Endothelial cell of umbilical vein (primary cell): ENCODE data around the gene KIF23. TPM values are rescaled to one million over a fixed set of nuclear protein-coding genes. Genes with fewer than 3 reads are reported as not detected.

Experiments
- BruUV-seq: library from RNA; stranded (reverse); fragments of 400-500 nt; replicated peaks from 2 replicates; lab custom pipeline; 2021; lab: Mats Ljungman, UMichigan
- CTCF ChIA-PET: fragments of 300-600, 350-600 bp; sonication (Branson Sonifier 250); formaldehyde crosslinking; loops from one replicate; lab custom pipeline; 2021; ENCODE audit warnings: antibody characterized with exemption, inconsistent platforms; lab: Charles Lee
- POLR2A ChIA-PET: fragments of 300-600, 350-600 bp; sonication (Branson Sonifier 250); formaldehyde crosslinking; loops from one replicate; lab custom pipeline; 2021; ENCODE audit warnings: antibody characterized with exemption, inconsistent platforms; lab: Charles Lee
- DNase-seq: peaks from one replicate; pipeline ENCODE4 v3.0.0-alpha.2; 2011; ENCODE audit warnings: low read depth, low spot score
- FAIRE-seq: peaks from 2 replicates; lab custom pipeline; 2011; peaks lifted over from hg19 to GRCh38; lab: Jason Lieb, UNC
- H2AFZ ChIP-seq: 2 replicates; pipeline ENCODE4 v1.6.0; 2012; ENCODE audit warnings: low read depth, low read length, control low read depth, inconsistent platforms
- H3K27ac ChIP-seq: 2 replicates; pipeline ENCODE4 v1.5.1; 2011; ENCODE audit warnings: low read depth, mild to moderate bottlenecking, control low read depth, low read length, moderate library complexity; ENCODE audit not compliant: insufficient read depth
- H3K27me3 ChIP-seq, 2 experiments: 2 replicates each; pipeline versions ENCODE4 v1.6.0 to v1.6.1; 2011; ENCODE audit warnings: low read length in 2 of 2, mixed read lengths in 1 of 2; ENCODE audit not compliant: control insufficient read depth in 2 of 2, insufficient read depth in 2 of 2
- H3K36me3 ChIP-seq, 2 experiments: 2 replicates in 1 of 2; 3 replicates in 1 of 2; pipeline ENCODE4 v1.5.1; 2011; ENCODE audit warnings: low read length in 2 of 2, mild to moderate bottlenecking in 1 of 2, moderate library complexity in 1 of 2; ENCODE audit not compliant: control insufficient read depth in 2 of 2, insufficient read depth in 2 of 2; ENCODE audit errors: extremely low read depth in 1 of 2
- H3K4me1 ChIP-seq: 3 replicates; pipeline ENCODE4 v1.5.1; 2011; ENCODE audit warnings: mild to moderate bottlenecking, low read length; ENCODE audit not compliant: control insufficient read depth, insufficient read depth; ENCODE audit errors: extremely low read depth
- H3K4me2 ChIP-seq: 2 replicates; pipeline ENCODE4 v1.6.1; 2011; ENCODE audit warnings: low read length, control low read depth, mixed read lengths; ENCODE audit not compliant: insufficient read depth
- H3K4me3 ChIP-seq, 3 experiments: fragments of 200-600 bp in 1 of 3; sonication (generic), shearing (Covaris generic) in 1 of 3; replicated peaks in 1 of 3; 2 replicates each; pipeline ENCODE4 v1.5.1; 2011 to 2016; ENCODE audit warnings: control low read depth in 3 of 3, low read length in 3 of 3, mild to moderate bottlenecking in 2 of 3, inconsistent platforms in 1 of 3, low read depth in 1 of 3, moderate library complexity in 1 of 3; ENCODE audit not compliant: insufficient read depth in 1 of 3
- H3K79me2 ChIP-seq: 2 replicates; pipeline ENCODE4 v1.6.0; 2012; ENCODE audit warnings: low read length, inconsistent platforms; ENCODE audit not compliant: control insufficient read depth, insufficient read depth
- H3K9ac ChIP-seq: replicated peaks from 2 replicates; pipeline ENCODE3; 2011; ENCODE audit warnings: low read length, control low read depth; ENCODE audit not compliant: insufficient read depth; ENCODE audit errors: extremely low read depth
- H3K9me1 ChIP-seq: replicated peaks from 3 replicates; pipeline ENCODE4 v1.6.0; 2011; ENCODE audit warnings: mild to moderate bottlenecking, low read length; ENCODE audit not compliant: control insufficient read depth, insufficient read depth; ENCODE audit errors: extremely low read depth
- H3K9me3 ChIP-seq: replicated peaks from 2 replicates; pipeline ENCODE4 v1.5.1; 2012; ENCODE audit warnings: low read length, inconsistent platforms; ENCODE audit not compliant: control insufficient read depth, insufficient read depth
- H4K20me1 ChIP-seq: replicated peaks from 2 replicates; pipeline ENCODE3; 2011; ENCODE audit warnings: mild to moderate bottlenecking, low read length; ENCODE audit not compliant: control insufficient read depth, insufficient read depth; ENCODE audit errors: extremely low read depth
- EZH2 ChIP-seq: IDR thresholded peaks from 2 replicates; pipeline ENCODE4 v1.6.1; 2012; ENCODE audit warnings: borderline replicate concordance, low read depth, mild to moderate bottlenecking, moderate library complexity, low read length, inconsistent platforms; ENCODE audit not compliant: severe bottlenecking
- FOS ChIP-seq: IDR thresholded peaks from 2 replicates; pipeline ENCODE4 v1.6.1; 2011; ENCODE audit warnings: mild to moderate bottlenecking, low read length, moderate library complexity, borderline replicate concordance; ENCODE audit not compliant: insufficient read depth
- GATA2 ChIP-seq: IDR thresholded peaks from 2 replicates; pipeline ENCODE4 v1.7.0; 2011; ENCODE audit warnings: low read depth, mild to moderate bottlenecking, moderate library complexity, mixed read lengths, low read length; ENCODE audit not compliant: insufficient read length, insufficient read depth
- JUN ChIP-seq: IDR thresholded peaks from 2 replicates; pipeline ENCODE4 v1.6.1; 2011; ENCODE audit warnings: borderline replicate concordance, low read depth; ENCODE audit not compliant: insufficient read length, insufficient read depth
- MYC ChIP-seq: IDR thresholded peaks from one replicate; pipeline ENCODE4 v1.6.1; 2011; ENCODE audit warnings: mild to moderate bottlenecking, low read depth, low read length
- POLR2A ChIP-seq: IDR thresholded peaks from 2 replicates; pipeline ENCODE4 v1.6.1; 2012; ENCODE audit warnings: low read depth, mild to moderate bottlenecking, control low read depth, low read length
- POLR2AphosphoS5 ChIP-seq: IDR thresholded peaks from 2 replicates; pipeline ENCODE4 v1.6.1; 2012; ENCODE audit warnings: low read depth, mild to moderate bottlenecking, control low read depth, low read length, moderate library complexity; ENCODE audit not compliant: insufficient read depth
- dilution Hi-C: fragments of 300-500 bp; cut with MboI; formaldehyde crosslinking; loops from one replicate; pipeline ENCODE4 v1.15.0; 2019; ENCODE audit warnings: low sequenced_read_pairs; ENCODE audit not compliant: extremely low pct_ligation_motif_present
- intact Hi-C: fragments of 100-400 bp; cut with micrococcal nuclease; formaldehyde crosslinking; loops from one replicate; pipeline ENCODE4 v1.10.0; 2022
- polyA plus RNA-seq, 4 experiments: library from polyadenylated mRNA; depleted of rRNA in 3 of 4; stranded (reverse) in 3 of 4; unstranded in 1 of 4; fragments of >200 nt; gene quantifications; 2 replicates each; pipeline versions ENCODE4 v1.2.1 to v1.2.3, GENCODE V29; 2011 to 2012; ENCODE audit warnings: missing spikeins in 1 of 4
- total RNA-seq: library from RNA; stranded (reverse); gene quantifications from 2 replicates; pipeline ENCODE4 v1.2.3, GENCODE V29; 2021
- TF ChIP-seq, protein P1 (sequence below), 2 donors: IDR thresholded peaks; 1 replicate in 1 of 2; 2 replicates in 1 of 2; pipeline ENCODE4 v1.5.1; 2011; ENCODE audit warnings: low read length in 2 of 2, mild to moderate bottlenecking in 2 of 2, moderate library complexity in 2 of 2, control low read depth in 1 of 2, inconsistent platforms in 1 of 2, low read depth in 1 of 2; ENCODE audit not compliant: insufficient read depth in 1 of 2; ENCODE audit errors: extremely low read depth in 1 of 2
- TF ChIP-seq, protein P2 (sequence below): IDR thresholded peaks from 2 replicates; pipeline ENCODE4 v1.6.1; 2011; ENCODE audit not compliant: insufficient read depth, insufficient read length

Gene KIF23
- total and polyA plus RNA-seq, 2 donors (not counting 3 experiments of a cell fraction or from before 2014, with no cell fraction given), result 25.4 to 64.7 TPM

DNA sequence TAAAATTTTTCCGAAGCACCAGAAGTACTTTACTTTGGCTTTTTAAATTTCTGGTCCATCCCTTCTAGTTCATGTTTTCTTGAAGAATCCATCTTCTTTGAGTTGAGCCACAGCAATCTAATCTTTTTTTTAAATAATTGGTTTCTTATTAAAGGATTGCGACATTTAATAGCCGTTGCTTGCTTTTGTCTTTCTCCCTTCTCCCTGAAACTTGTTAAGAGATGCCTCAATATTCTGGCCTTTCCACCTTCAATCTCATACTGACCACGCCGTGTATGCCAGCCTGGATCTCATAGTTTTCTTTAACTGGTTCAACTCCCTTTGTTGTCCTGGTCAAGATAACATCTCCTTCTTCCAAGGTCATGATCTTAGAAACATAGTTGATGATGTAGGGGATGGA is 20.1 kb downstream of the KIF23 start:
- no peaks in the 10 kb centered on the region for H3K9me1 ChIP-seq
- POLR2A ChIA-PET, result no interaction called here
- TF ChIP-seq POLR2AphosphoS5 (no peak), FOS (no peak), EZH2 (no peak), JUN (no peak), MYC (no peak), POLR2A (no peak), GATA2 (no peak)
- TF ChIP-seq, protein P1, sequence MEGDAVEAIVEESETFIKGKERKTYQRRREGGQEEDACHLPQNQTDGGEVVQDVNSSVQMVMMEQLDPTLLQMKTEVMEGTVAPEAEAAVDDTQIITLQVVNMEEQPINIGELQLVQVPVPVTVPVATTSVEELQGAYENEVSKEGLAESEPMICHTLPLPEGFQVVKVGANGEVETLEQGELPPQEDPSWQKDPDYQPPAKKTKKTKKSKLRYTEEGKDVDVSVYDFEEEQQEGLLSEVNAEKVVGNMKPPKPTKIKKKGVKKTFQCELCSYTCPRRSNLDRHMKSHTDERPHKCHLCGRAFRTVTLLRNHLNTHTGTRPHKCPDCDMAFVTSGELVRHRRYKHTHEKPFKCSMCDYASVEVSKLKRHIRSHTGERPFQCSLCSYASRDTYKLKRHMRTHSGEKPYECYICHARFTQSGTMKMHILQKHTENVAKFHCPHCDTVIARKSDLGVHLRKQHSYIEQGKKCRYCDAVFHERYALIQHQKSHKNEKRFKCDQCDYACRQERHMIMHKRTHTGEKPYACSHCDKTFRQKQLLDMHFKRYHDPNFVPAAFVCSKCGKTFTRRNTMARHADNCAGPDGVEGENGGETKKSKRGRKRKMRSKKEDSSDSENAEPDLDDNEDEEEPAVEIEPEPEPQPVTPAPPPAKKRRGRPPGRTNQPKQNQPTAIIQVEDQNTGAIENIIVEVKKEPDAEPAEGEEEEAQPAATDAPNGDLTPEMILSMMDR (IDR thresholded peaks at IDR 0.05; ENCODE audit: extremely low read depth in 1 of 2, insufficient read depth in 1 of 2, low read depth in 1 of 2, low read length in 2 of 2), result no peak
- TF ChIP-seq, protein P2, sequence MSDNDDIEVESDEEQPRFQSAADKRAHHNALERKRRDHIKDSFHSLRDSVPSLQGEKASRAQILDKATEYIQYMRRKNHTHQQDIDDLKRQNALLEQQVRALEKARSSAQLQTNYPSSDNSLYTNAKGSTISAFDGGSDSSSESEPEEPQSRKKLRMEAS, result no peak
- DNase-seq, result no peak
- intact Hi-C loops (no loop called here), dilution Hi-C loops (no loop called here)
- BruUV-seq, result no TSS peak
- FAIRE-seq, result no peak
- no peaks in the 10 kb centered on the region for H4K20me1 ChIP-seq
- CTCF ChIA-PET, result no interaction called here
- H3K4me3 ChIP-seq, result no peak overlapping the region
- no peaks in the 10 kb centered on the region for H3K4me1 ChIP-seq
- H2AFZ ChIP-seq, result no peak overlapping the region
- H3K27ac ChIP-seq, result no peak overlapping the region
- no peaks in the 10 kb centered on the region for H3K9me3 ChIP-seq
- no peak overlapping the region for H3K9ac ChIP-seq
- H3K4me2 ChIP-seq, result no peak overlapping the region
- no peaks in the 10 kb centered on the region for H3K27me3 ChIP-seq
- peaks cover 6 to 34% of the 10 kb centered on the region in 2 experiments for H3K36me3 ChIP-seq
- peaks cover 20% of the 10 kb centered on the region for H3K79me2 ChIP-seq
